C4-2B (cell line): ENCODE data around the gene SP5.

ENCODE experiments used
- ZFX ChIP-seq: fragments of 450-650 bp; IDR thresholded peaks from 2 replicates; pipeline ENCODE4 v1.6.1; 2017
- TF ChIP-seq, protein P1 (sequence below): fragments of 450-650 bp; conservative IDR thresholded peaks from 2 replicates; pipeline ENCODE4 v1.5.1; 2017; ENCODE audit warnings: mild to moderate bottlenecking

DNA sequence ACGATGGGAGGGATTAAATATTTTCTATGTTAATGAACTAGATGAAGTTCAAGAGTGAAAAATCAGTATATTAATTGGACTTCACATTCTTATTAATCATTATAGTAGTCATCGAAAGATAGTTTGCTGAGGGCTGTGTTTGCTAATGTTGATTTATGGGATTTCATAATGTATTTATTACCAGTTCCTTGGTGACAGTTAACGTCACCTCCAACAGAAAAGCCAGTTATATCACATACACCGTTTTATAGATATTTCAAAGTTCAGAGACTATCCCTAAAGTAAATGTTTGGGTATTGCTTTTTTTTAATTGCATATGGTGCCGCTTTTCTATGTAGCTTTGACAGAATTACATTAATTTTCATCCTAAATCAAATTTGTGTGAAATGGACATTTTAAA is 49.4 kb upstream of the SP5 start:
- TF ChIP-seq, protein P1, sequence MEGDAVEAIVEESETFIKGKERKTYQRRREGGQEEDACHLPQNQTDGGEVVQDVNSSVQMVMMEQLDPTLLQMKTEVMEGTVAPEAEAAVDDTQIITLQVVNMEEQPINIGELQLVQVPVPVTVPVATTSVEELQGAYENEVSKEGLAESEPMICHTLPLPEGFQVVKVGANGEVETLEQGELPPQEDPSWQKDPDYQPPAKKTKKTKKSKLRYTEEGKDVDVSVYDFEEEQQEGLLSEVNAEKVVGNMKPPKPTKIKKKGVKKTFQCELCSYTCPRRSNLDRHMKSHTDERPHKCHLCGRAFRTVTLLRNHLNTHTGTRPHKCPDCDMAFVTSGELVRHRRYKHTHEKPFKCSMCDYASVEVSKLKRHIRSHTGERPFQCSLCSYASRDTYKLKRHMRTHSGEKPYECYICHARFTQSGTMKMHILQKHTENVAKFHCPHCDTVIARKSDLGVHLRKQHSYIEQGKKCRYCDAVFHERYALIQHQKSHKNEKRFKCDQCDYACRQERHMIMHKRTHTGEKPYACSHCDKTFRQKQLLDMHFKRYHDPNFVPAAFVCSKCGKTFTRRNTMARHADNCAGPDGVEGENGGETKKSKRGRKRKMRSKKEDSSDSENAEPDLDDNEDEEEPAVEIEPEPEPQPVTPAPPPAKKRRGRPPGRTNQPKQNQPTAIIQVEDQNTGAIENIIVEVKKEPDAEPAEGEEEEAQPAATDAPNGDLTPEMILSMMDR: no peak
- no peak for TF ChIP-seq ZFX
